ENCODE data around the gene NUDT8. TPM values are rescaled to one million over a fixed set of nuclear protein-coding genes. Genes with fewer than 3 reads are reported as not detected.
A peak's percentile ranks its signal among the peaks of the same experiment; 100 is the strongest.

The NUDT8 gene
- total RNA-seq, 3 donors from 2014 or later (not counting 1 experiment from before 2014, with no cell fraction given), result 1.7 to 5.2 (median 4.1) TPM

DNA sequence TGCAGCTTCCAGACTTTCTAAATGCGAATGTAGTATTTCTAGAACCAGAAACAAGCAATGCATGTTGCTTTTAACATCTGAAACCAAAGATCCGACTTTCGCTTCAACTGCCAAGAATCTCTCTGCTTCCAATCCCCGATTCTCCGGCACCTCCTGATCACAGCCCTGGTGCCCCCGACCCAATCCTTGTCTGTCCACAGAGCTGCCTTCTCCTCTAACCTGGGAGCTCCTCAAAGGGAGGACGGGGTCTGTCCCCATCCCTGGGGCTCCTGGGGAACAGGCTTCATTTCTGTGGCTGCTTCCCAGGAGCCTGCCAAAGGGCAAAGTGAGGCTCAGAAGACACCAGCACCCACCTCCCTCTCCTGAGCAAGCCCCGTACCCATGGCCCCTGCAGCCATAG lies 44.2 kb upstream of the NUDT8 start:
- Histone ChIP-seq H3K9me3 (ENCODE audit: control insufficient read depth, insufficient read depth, low read length) (no peaks in the 10 kb centered on the region), H3K36me3 (ENCODE audit: control insufficient read depth, insufficient read depth, low read length) (no peaks in the 10 kb centered on the region), H3K27me3 (ENCODE audit: control insufficient read depth, insufficient read depth, low read length) (peaks cover 4% of the 10 kb centered on the region), H3K27ac (ENCODE audit: low read length) (no peak overlapping the region), H3K4me3 (ENCODE audit: low read length) (no peak overlapping the region), H3K4me1 (ENCODE audit: control insufficient read depth, insufficient read depth, low read length) (no peaks in the 10 kb centered on the region)
- TF ChIP-seq, protein P1, sequence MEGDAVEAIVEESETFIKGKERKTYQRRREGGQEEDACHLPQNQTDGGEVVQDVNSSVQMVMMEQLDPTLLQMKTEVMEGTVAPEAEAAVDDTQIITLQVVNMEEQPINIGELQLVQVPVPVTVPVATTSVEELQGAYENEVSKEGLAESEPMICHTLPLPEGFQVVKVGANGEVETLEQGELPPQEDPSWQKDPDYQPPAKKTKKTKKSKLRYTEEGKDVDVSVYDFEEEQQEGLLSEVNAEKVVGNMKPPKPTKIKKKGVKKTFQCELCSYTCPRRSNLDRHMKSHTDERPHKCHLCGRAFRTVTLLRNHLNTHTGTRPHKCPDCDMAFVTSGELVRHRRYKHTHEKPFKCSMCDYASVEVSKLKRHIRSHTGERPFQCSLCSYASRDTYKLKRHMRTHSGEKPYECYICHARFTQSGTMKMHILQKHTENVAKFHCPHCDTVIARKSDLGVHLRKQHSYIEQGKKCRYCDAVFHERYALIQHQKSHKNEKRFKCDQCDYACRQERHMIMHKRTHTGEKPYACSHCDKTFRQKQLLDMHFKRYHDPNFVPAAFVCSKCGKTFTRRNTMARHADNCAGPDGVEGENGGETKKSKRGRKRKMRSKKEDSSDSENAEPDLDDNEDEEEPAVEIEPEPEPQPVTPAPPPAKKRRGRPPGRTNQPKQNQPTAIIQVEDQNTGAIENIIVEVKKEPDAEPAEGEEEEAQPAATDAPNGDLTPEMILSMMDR (IDR thresholded peaks at IDR 0.05), result no peak
- Mint-ChIP-seq H3K4me3 (no peak overlapping the region), H3K27me3 (ENCODE audit: low read depth in 2 of 2) (peaks cover 11 to 15% of the 10 kb centered on the region in 2 donors), H3K4me1 (no peaks in the 10 kb centered on the region), H3K9me3 (no peaks in the 10 kb centered on the region), H3K27ac (no peak overlapping the region), H3K36me3 (no peaks in the 10 kb centered on the region)
- WGBS (ENCODE audit: insufficient coverage), result 78% methylated on average over 8 of the region's 8 CpGs
- ATAC-seq, result peak in 1 of 3 donors; percentile 7
- intact Hi-C loops (cut with micrococcal nuclease), result no loop called here
- DNase-seq, result no peak

DNA sequence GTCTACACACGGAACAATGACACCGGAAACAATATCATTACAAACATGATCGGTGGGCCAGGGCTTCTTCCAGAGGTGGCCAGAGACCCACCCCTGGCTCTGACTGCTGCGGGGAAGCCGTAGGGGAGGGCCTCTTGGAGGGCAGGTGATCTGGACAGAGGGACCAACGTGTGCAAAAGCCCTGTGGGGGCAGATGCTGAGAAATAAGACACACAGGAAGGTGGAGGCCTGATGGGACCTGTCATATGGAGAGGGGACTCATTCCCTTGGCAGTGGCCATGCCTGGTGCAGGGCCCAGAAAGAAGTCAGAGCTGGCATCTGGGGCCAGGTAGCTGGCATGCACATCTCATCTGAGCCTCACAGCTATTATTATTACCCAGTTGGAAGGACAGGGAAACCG lies 43.6 kb upstream of the NUDT8 start:
- Mint-ChIP-seq H3K27ac (no peak overlapping the region), H3K9me3 (no peaks in the 10 kb centered on the region), H3K4me3 (no peak overlapping the region), H3K4me1 (no peaks in the 10 kb centered on the region), H3K36me3 (no peaks in the 10 kb centered on the region), H3K27me3 (ENCODE audit: low read depth in 2 of 2) (peaks cover 11 to 15% of the 10 kb centered on the region in 2 donors)
- ATAC-seq (no peak), DNase-seq (no peak)
- intact Hi-C loops (cut with micrococcal nuclease), result no loop called here
- WGBS (ENCODE audit: insufficient coverage), result 92% methylated on average over 7 of the region's 7 CpGs
- H3K27me3 ChIP-seq (ENCODE audit: control insufficient read depth, insufficient read depth, low read length), result peaks cover 4% of the 10 kb centered on the region
- TF ChIP-seq, protein P1 (IDR thresholded peaks at IDR 0.05), result no peak
- H3K36me3 ChIP-seq (ENCODE audit: control insufficient read depth, insufficient read depth, low read length), result no peaks in the 10 kb centered on the region
- H3K4me1 ChIP-seq (ENCODE audit: control insufficient read depth, insufficient read depth, low read length), result no peaks in the 10 kb centered on the region
- H3K4me3 ChIP-seq (ENCODE audit: low read length), result no peak overlapping the region
- H3K9me3 ChIP-seq (ENCODE audit: control insufficient read depth, insufficient read depth, low read length), result no peaks in the 10 kb centered on the region
- no peak overlapping the region for H3K27ac ChIP-seq (ENCODE audit: low read length)

DNA sequence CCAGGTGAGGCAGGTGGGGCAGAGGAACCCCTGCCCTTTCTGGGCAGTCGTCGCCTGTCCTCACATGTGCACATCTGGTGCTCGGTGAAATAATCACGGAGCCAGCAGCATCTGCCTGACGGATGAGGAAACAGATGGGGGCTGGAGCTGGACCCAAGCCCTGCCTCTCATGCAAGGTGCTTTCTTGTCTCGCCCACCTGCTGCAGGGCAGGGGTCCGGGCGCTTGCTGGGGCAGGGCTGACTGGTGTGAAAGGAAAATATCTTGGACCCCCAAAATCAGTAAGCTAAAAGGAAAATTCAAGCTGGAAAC lies 41.4 kb upstream of the NUDT8 start:
- H3K27ac ChIP-seq (ENCODE audit: low read length), result no peak overlapping the region
- H3K36me3 Mint-ChIP-seq, result no peaks in the 10 kb centered on the region
- H3K4me3 ChIP-seq (ENCODE audit: low read length), result no peak overlapping the region
- H3K27me3 Mint-ChIP-seq (ENCODE audit: low read depth in 2 of 2), result peaks cover 0 to 3% of the 10 kb centered on the region in 2 donors
- DNase-seq (no peak), ATAC-seq (no peak)
- intact Hi-C loops (cut with micrococcal nuclease), result no loop called here
- no peaks in the 10 kb centered on the region for H3K36me3 ChIP-seq (ENCODE audit: control insufficient read depth, insufficient read depth, low read length)
- no peak overlapping the region for H3K27ac Mint-ChIP-seq
- H3K4me1 Mint-ChIP-seq, result no peaks in the 10 kb centered on the region
- no peaks in the 10 kb centered on the region for H3K9me3 Mint-ChIP-seq
- H3K4me3 Mint-ChIP-seq, result no peak overlapping the region
- peaks cover 4% of the 10 kb centered on the region for H3K27me3 ChIP-seq (ENCODE audit: control insufficient read depth, insufficient read depth, low read length)
- no peaks in the 10 kb centered on the region for H3K9me3 ChIP-seq (ENCODE audit: control insufficient read depth, insufficient read depth, low read length)
- WGBS (ENCODE audit: insufficient coverage), result 41% methylated on average over 8 of the region's 8 CpGs
- H3K4me1 ChIP-seq (ENCODE audit: control insufficient read depth, insufficient read depth, low read length), result peaks cover 7% of the 10 kb centered on the region
- TF ChIP-seq, protein P1 (IDR thresholded peaks at IDR 0.05), result no peak

All from natural killer cell (primary cell).